Skeletal muscle satellite cell (primary cell): ENCODE measurements around the gene KBTBD12. TPM values are rescaled to one million over a fixed set of nuclear protein-coding genes. Genes with fewer than 3 reads are reported as not detected.
"Not testable (repeated sequence)": the region's sequence is repeated elsewhere in the genome, so short reads cannot be mapped to it uniquely, and the experiment has no call there.

Source experiments
- H3K27me3 ChIP-seq: 2 replicates; pipeline ENCODE4 v1.7.0; 2013; ENCODE audit warnings: low read length; ENCODE audit not compliant: control insufficient read depth, insufficient read depth
- H3K36me3 ChIP-seq: 2 replicates; pipeline ENCODE4 v1.7.0; 2013; ENCODE audit warnings: mild to moderate bottlenecking, control low read depth, low read length; ENCODE audit not compliant: insufficient read depth
- H3K4me1 ChIP-seq: 2 replicates; pipeline ENCODE4 v1.7.0; 2013; ENCODE audit warnings: low read length; ENCODE audit not compliant: control insufficient read depth, insufficient read depth
- H3K4me2 ChIP-seq: 2 replicates; pipeline ENCODE4 v1.7.0; 2013; ENCODE audit warnings: mild to moderate bottlenecking, low read length
- H3K4me3 ChIP-seq: 2 replicates; pipeline ENCODE4 v1.7.0; 2013; ENCODE audit warnings: low read length
- H3K9ac ChIP-seq: 2 replicates; pipeline ENCODE4 v1.7.0; 2013; ENCODE audit warnings: mild to moderate bottlenecking, low read depth, low read length, moderate library complexity
- H3K9me3 ChIP-seq: replicated peaks from 2 replicates; pipeline ENCODE4 v1.7.0; 2013; ENCODE audit warnings: mild to moderate bottlenecking, control low read depth, low read length
- total RNA-seq: library from RNA; depleted of rRNA; stranded (reverse); fragments of >200 nt; gene quantifications from 2 replicates; pipeline ENCODE4 v1.2.3, GENCODE V29; 2012; rRNA removed

KBTBD12 gene
- not detected in 2 replicates for total RNA-seq

GRCh38 chr3:127915115-127915936 is at the start of gene KBTBD12:
Gene KBTBD12, plus strand, starts transcription at chr3:127915232. Its CDS starts 7,830 bp downstream, at chr3:127923062.
- peaks cover 26% of the 10 kb centered on the region for H3K27me3 ChIP-seq
- H3K9ac ChIP-seq: peak within 1 kb of the TSS; percentile 29
- no peaks in the 10 kb centered on the region for H3K36me3 ChIP-seq
- peak within 1 kb of the TSS; percentile 98 for H3K4me2 ChIP-seq
- H3K9me3 ChIP-seq: no peaks in the 10 kb centered on the region
- peak within 1 kb of the TSS; percentile 76 for H3K4me3 ChIP-seq
- H3K4me1 ChIP-seq: peaks cover 20% of the 10 kb centered on the region

- Histone ChIP-seq H3K4me2 (no peak overlapping the region), H3K4me3 (no peak overlapping the region), H3K4me1 (no peaks in the 10 kb centered on the region), H3K9ac (no peak overlapping the region), H3K9me3 (no peaks in the 10 kb centered on the region), H3K27me3 (peaks cover 17% of the 10 kb centered on the region), H3K36me3 (no peaks in the 10 kb centered on the region)
These were observed 49.1 kb upstream of the KBTBD12 start for GRCh38 chr3:127865941-127866340.

- no peak overlapping the region for H3K9ac ChIP-seq
- no peak overlapping the region for H3K4me3 ChIP-seq
- peaks cover 15% of the 10 kb centered on the region for H3K27me3 ChIP-seq
- H3K4me1 ChIP-seq: no peaks in the 10 kb centered on the region
- H3K36me3 ChIP-seq: no peaks in the 10 kb centered on the region
- no peaks in the 10 kb centered on the region for H3K9me3 ChIP-seq
- H3K4me2 ChIP-seq: no peak overlapping the region
These were observed 47.6 kb upstream of the KBTBD12 start for GRCh38 chr3:127867412-127867811.

GRCh38 chr3:127867986-127868385 is 47.0 kb upstream of the KBTBD12 start:
- Histone ChIP-seq H3K36me3 (no peaks in the 10 kb centered on the region), H3K9ac (no peak overlapping the region), H3K4me1 (no peaks in the 10 kb centered on the region), H3K4me3 (no peak overlapping the region), H3K27me3 (peaks cover 15% of the 10 kb centered on the region), H3K9me3 (no peaks in the 10 kb centered on the region), H3K4me2 (no peak overlapping the region)

GRCh38 chr3:127870156-127870555 is 44.9 kb upstream of the KBTBD12 start:
- Histone ChIP-seq H3K4me3 (no peak overlapping the region), H3K4me1 (no peaks in the 10 kb centered on the region), H3K27me3 (peaks cover 15% of the 10 kb centered on the region), H3K9ac (no peak overlapping the region), H3K36me3 (no peaks in the 10 kb centered on the region), H3K4me2 (no peak overlapping the region), H3K9me3 (no peaks in the 10 kb centered on the region)

GRCh38 chr3:127874097-127874496 is 40.9 kb upstream of the KBTBD12 start:
- H3K9ac ChIP-seq, H3K4me1 ChIP-seq, H3K4me3 ChIP-seq, H3K36me3 ChIP-seq, H3K4me2 ChIP-seq, H3K9me3 ChIP-seq: not testable (repeated sequence)
- peaks cover 15% of the 10 kb centered on the region for H3K27me3 ChIP-seq

GRCh38 chr3:127881586-127881985 is 33.4 kb upstream of the KBTBD12 start:
- Histone ChIP-seq H3K9me3 (no peaks in the 10 kb centered on the region), H3K27me3 (no peaks in the 10 kb centered on the region), H3K4me3 (no peak overlapping the region), H3K9ac (no peak overlapping the region), H3K4me2 (no peak overlapping the region), H3K36me3 (no peaks in the 10 kb centered on the region), H3K4me1 (no peaks in the 10 kb centered on the region)

- H3K36me3 ChIP-seq: no peaks in the 10 kb centered on the region
- H3K9ac ChIP-seq: no peak overlapping the region
- H3K9me3 ChIP-seq: no peaks in the 10 kb centered on the region
These were observed 31.0 kb upstream of the KBTBD12 start for GRCh38 chr3:127884041-127884440.

GRCh38 chr3:127886231-127886955 is 28.6 kb upstream of the KBTBD12 start:
- Histone ChIP-seq H3K9ac (no peak overlapping the region), H3K9me3 (peaks cover 8% of the 10 kb centered on the region), H3K27me3 (no peaks in the 10 kb centered on the region), H3K4me3 (no peak overlapping the region), H3K4me1 (peaks cover 27% of the 10 kb centered on the region), H3K36me3 (no peaks in the 10 kb centered on the region), H3K4me2 (no peak overlapping the region)

More at GRCh38 chr3:127884041-127884440, 31.0 kb upstream of the KBTBD12 start:
- Histone ChIP-seq H3K4me2 (no peak overlapping the region), H3K4me3 (no peak overlapping the region), H3K27me3 (no peaks in the 10 kb centered on the region), H3K4me1 (peaks cover 13% of the 10 kb centered on the region)

GRCh38 chr3:127886956-127887231 is 28.1 kb upstream of the KBTBD12 start:
- Histone ChIP-seq H3K4me1 (peaks cover 27% of the 10 kb centered on the region), H3K4me3 (no peak overlapping the region), H3K4me2 (no peak overlapping the region), H3K27me3 (no peaks in the 10 kb centered on the region), H3K9me3 (peaks cover 10% of the 10 kb centered on the region), H3K36me3 (no peaks in the 10 kb centered on the region), H3K9ac (no peak overlapping the region)

- H3K4me3 ChIP-seq: no peak overlapping the region
- no peaks in the 10 kb centered on the region for H3K27me3 ChIP-seq
- peaks cover 10% of the 10 kb centered on the region for H3K9me3 ChIP-seq
- no peak overlapping the region for H3K4me2 ChIP-seq
- peaks cover 27% of the 10 kb centered on the region for H3K4me1 ChIP-seq
- H3K36me3 ChIP-seq: no peaks in the 10 kb centered on the region
- H3K9ac ChIP-seq: no peak overlapping the region
These were observed 27.7 kb upstream of the KBTBD12 start for GRCh38 chr3:127887321-127887720.
